HL-60 (cell line): ENCODE measurements around the gene PHLDA2.
A peak's percentile ranks its signal among the peaks of the same experiment; 100 is the strongest.
"Not testable (repeated sequence)": the region's sequence is repeated elsewhere in the genome, so short reads cannot be mapped to it uniquely, and the experiment has no call there.

Experiments used
- DNase-seq, 2 experiments: peaks; one replicate each; pipeline ENCODE4 v3.0.0-alpha.2; 2010 to 2020; ENCODE audit warnings: low read depth in 1 of 2, low spot score in 1 of 2
- H3K27ac ChIP-seq: fragments of 250-450 bp; sonication (Bioruptor Pico); replicated peaks from 2 replicates; pipeline ENCODE4 v1.5.1; 2020; ENCODE audit warnings: mild to moderate bottlenecking, moderate library complexity
- H3K27me3 ChIP-seq: fragments of 250-450 bp; sonication (Bioruptor Pico); 2 replicates; pipeline ENCODE4 v1.5.1; 2021; ENCODE audit warnings: mild to moderate bottlenecking, moderate library complexity; ENCODE audit not compliant: insufficient read depth, poor library complexity, severe bottlenecking
- H3K4me3 ChIP-seq: replicated peaks from 2 replicates; pipeline ENCODE4 v1.5.1; 2011; ENCODE audit warnings: mild to moderate bottlenecking, control low read depth, low read length; ENCODE audit not compliant: insufficient read depth
- GABPA ChIP-seq: IDR thresholded peaks from 2 replicates; pipeline ENCODE4 v1.6.1; 2012; ENCODE audit warnings: low read depth
- POLR2AphosphoS5 ChIP-seq: IDR thresholded peaks from 2 replicates; pipeline ENCODE4 v1.6.1; 2012; ENCODE audit warnings: low read depth
- REST ChIP-seq: IDR thresholded peaks from 2 replicates; pipeline ENCODE4 v1.6.1; 2012; ENCODE audit warnings: low read depth; ENCODE audit not compliant: insufficient replicate concordance
- SPI1 ChIP-seq: IDR thresholded peaks from 2 replicates; pipeline ENCODE4 v1.6.1; 2012; ENCODE audit warnings: low read depth, mild to moderate bottlenecking, borderline replicate concordance
- TF ChIP-seq, protein P1 (sequence below): IDR thresholded peaks from one replicate; pipeline ENCODE4 v1.5.1; 2011; ENCODE audit warnings: low read length, control low read depth, inconsistent platforms; ENCODE audit not compliant: insufficient read depth

PHLDA2 gene

GRCh38 chr11:2937641-2938457 is 8.6 kb upstream of the PHLDA2 start:
- H3K27ac ChIP-seq, H3K4me3 ChIP-seq, H3K27me3 ChIP-seq, DNase-seq: not testable (repeated sequence)

- Histone ChIP-seq H3K27ac (no peak overlapping the region), H3K27me3 (peaks cover 4% of the 10 kb centered on the region), H3K4me3 (no peak overlapping the region)
- DNase-seq, result no peak
- TF ChIP-seq REST (no peak), GABPA (no peak), SPI1 (no peak), POLR2AphosphoS5 (no peak)
- TF ChIP-seq, protein P1, sequence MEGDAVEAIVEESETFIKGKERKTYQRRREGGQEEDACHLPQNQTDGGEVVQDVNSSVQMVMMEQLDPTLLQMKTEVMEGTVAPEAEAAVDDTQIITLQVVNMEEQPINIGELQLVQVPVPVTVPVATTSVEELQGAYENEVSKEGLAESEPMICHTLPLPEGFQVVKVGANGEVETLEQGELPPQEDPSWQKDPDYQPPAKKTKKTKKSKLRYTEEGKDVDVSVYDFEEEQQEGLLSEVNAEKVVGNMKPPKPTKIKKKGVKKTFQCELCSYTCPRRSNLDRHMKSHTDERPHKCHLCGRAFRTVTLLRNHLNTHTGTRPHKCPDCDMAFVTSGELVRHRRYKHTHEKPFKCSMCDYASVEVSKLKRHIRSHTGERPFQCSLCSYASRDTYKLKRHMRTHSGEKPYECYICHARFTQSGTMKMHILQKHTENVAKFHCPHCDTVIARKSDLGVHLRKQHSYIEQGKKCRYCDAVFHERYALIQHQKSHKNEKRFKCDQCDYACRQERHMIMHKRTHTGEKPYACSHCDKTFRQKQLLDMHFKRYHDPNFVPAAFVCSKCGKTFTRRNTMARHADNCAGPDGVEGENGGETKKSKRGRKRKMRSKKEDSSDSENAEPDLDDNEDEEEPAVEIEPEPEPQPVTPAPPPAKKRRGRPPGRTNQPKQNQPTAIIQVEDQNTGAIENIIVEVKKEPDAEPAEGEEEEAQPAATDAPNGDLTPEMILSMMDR, result no peak
Measured at GRCh38 chr11:2934611-2935239, 5.5 kb upstream of the PHLDA2 start.

GRCh38 chr11:2934021-2934550 is 4.9 kb upstream of the PHLDA2 start:
- peak overlapping the region; percentile 54 for H3K27ac ChIP-seq
- TF ChIP-seq, protein P1, result no peak
- TF ChIP-seq GABPA (no peak), REST (no peak), SPI1 (no peak), POLR2AphosphoS5 (no peak)
- no peak overlapping the region for H3K4me3 ChIP-seq
- no peak for DNase-seq
- peaks cover 6% of the 10 kb centered on the region for H3K27me3 ChIP-seq

GRCh38 chr11:2933375-2934020 is 4.3 kb upstream of the PHLDA2 start:
- peak; percentile 90 to 93 for DNase-seq
- Histone ChIP-seq H3K27ac (peak overlapping the region; percentile 54), H3K4me3 (no peak overlapping the region), H3K27me3 (peaks cover 10% of the 10 kb centered on the region)
- TF ChIP-seq POLR2AphosphoS5 (no peak), SPI1 (peak; percentile 79), GABPA (no peak), REST (no peak)
- TF ChIP-seq, protein P1, result no peak
